Measurements from ENCODE around the gene KLHL29.

Gene KLHL29

GRCh38 chr2:23397478-23397877 lies 12.5 kb downstream of the KLHL29 start:
- no peak for DNase-seq (ENCODE audit: low spot score)

- no peak for DNase-seq (ENCODE audit: low spot score)
Observed at GRCh38 chr2:23399674-23400261, 14.8 kb downstream of the KLHL29 start.

GRCh38 chr2:23400703-23401102 lies 15.7 kb downstream of the KLHL29 start:
- no peak for DNase-seq (ENCODE audit: low spot score)

GRCh38 chr2:23401427-23402204 lies 16.6 kb downstream of the KLHL29 start:
- DNase-seq (ENCODE audit: low spot score) = no peak

- DNase-seq (ENCODE audit: low spot score) = no peak
Observed at GRCh38 chr2:23402205-23402740, 17.3 kb downstream of the KLHL29 start.

GRCh38 chr2:23404426-23404825 lies 19.4 kb downstream of the KLHL29 start:
- DNase-seq (ENCODE audit: low spot score) = no peak

GRCh38 chr2:23409248-23409647 lies 24.3 kb downstream of the KLHL29 start:
- no peak for DNase-seq (ENCODE audit: low spot score)

- no peak for DNase-seq (ENCODE audit: low spot score)
Observed at GRCh38 chr2:23410596-23410995, 25.6 kb downstream of the KLHL29 start.

GRCh38 chr2:23411752-23412431 lies 26.9 kb downstream of the KLHL29 start:
- no peak for DNase-seq (ENCODE audit: low spot score)

GRCh38 chr2:23412556-23413155 lies 27.7 kb downstream of the KLHL29 start:
- DNase-seq (ENCODE audit: low spot score) = no peak

GRCh38 chr2:23413641-23414040 lies 28.7 kb downstream of the KLHL29 start:
- no peak for DNase-seq (ENCODE audit: low spot score)

GRCh38 chr2:23414106-23414505 lies 29.1 kb downstream of the KLHL29 start:
- no peak for DNase-seq (ENCODE audit: low spot score)

GRCh38 chr2:23414871-23415270 lies 29.9 kb downstream of the KLHL29 start:
- DNase-seq (ENCODE audit: low spot score) = no peak

GRCh38 chr2:23417310-23417709 lies 32.3 kb downstream of the KLHL29 start:
- DNase-seq (ENCODE audit: low spot score) = no peak

- peak; percentile 18 for DNase-seq (ENCODE audit: low spot score)
Observed at GRCh38 chr2:23418056-23418455, 33.1 kb downstream of the KLHL29 start.

- peak; percentile 38 for DNase-seq (ENCODE audit: low spot score)
Observed at GRCh38 chr2:23418461-23418911, 33.5 kb downstream of the KLHL29 start.

- DNase-seq (ENCODE audit: low spot score) = no peak
Observed at GRCh38 chr2:23419171-23420090, 34.5 kb downstream of the KLHL29 start.

- DNase-seq (ENCODE audit: low spot score) = no peak
Observed at GRCh38 chr2:23420091-23420839, 35.3 kb downstream of the KLHL29 start.

- DNase-seq (ENCODE audit: low spot score) = no peak
Observed at GRCh38 chr2:23420840-23421476, 36.0 kb downstream of the KLHL29 start.

All from left forelimb (tissue), 1 donor.